Gastrocnemius medialis (tissue), 4 donors: ENCODE measurements around the gene SH2D7. TPM values are rescaled to one million over a fixed set of nuclear protein-coding genes. Genes with fewer than 3 reads are reported as not detected.

ENCODE experiments used
- ATAC-seq, 2 donors: fragments of 150-250 bp; one replicate each; pipeline ENCODE4 v1.9.1; 2016
- DNase-seq, 2 donors: peaks; one replicate each; pipeline ENCODE4 v3.0.0-alpha.2; 2019
- H3K27ac ChIP-seq, 4 donors: fragments of 200-600 bp; sonication (generic); 1 replicate in 1 of 4; 2 replicates in 3 of 4; pipeline ENCODE4 v1.5.1; 2016 to 2018; ENCODE audit warnings: mild to moderate bottlenecking in 2 of 4, moderate library complexity in 1 of 4
- H3K27me3 ChIP-seq, 3 donors: fragments of 200-600 bp; sonication (generic) in 2 of 3; 1 replicate in 1 of 3; 2 replicates in 2 of 3; pipeline versions ENCODE4 v1.5.1 to v1.6.0; 2016 to 2019; ENCODE audit warnings: mild to moderate bottlenecking in 1 of 3, moderate library complexity in 1 of 3
- H3K36me3 ChIP-seq, 2 donors: fragments of 200-600 bp; sonication (generic) in 1 of 2; one replicate each; pipeline ENCODE4 v1.5.1; 2017 to 2018
- H3K4me1 ChIP-seq, 2 donors: fragments of 200-600 bp; sonication (generic) in 1 of 2; one replicate each; pipeline ENCODE4 v1.5.1; 2016 to 2017; ENCODE audit warnings: mild to moderate bottlenecking in 2 of 2
- H3K4me3 ChIP-seq, 4 donors: fragments of 200-600 bp; sonication (generic) in 3 of 4; 1 replicate in 1 of 4; 2 replicates in 3 of 4; pipeline ENCODE4 v1.5.1; 2016 to 2019; ENCODE audit warnings: mild to moderate bottlenecking in 2 of 4
- H3K9me3 ChIP-seq, 3 donors: fragments of 200-600 bp; sonication (generic) in 2 of 3; 1 replicate in 1 of 3; 2 replicates in 2 of 3; pipeline ENCODE4 v1.5.1; 2016 to 2019
- POLR2A ChIP-seq, 2 donors: fragments of 450-650 bp; IDR thresholded peaks; one replicate each; pipeline ENCODE4 v1.6.1; 2017; ENCODE audit warnings: antibody characterized with exemption in 2 of 2, mild to moderate bottlenecking in 2 of 2, moderate library complexity in 2 of 2
- in situ Hi-C, 4 donors: fragments of 200-750 bp; cut with MboI; loops; one replicate each; pipeline versions ENCODE4 v1.15.0 to v1.8.0; 2017; ENCODE audit warnings: low sequenced_read_pairs in 4 of 4
- intact Hi-C: fragments of 100-400 bp; cut with DNase I; formaldehyde crosslinking; loops from one replicate; pipeline ENCODE4 v1.15.1; 2023; ENCODE audit warnings: low total_unique reads
- total RNA-seq, 4 donors: library from RNA; depleted of rRNA; stranded (reverse); fragments of >200 nt; gene quantifications; one replicate each; pipeline versions ENCODE4 v1.1.0 to v1.2.3, GENCODE V29; 2016
- TF ChIP-seq, protein P1 (sequence below), 5 experiments: fragments of 450-650 bp in 3 of 5; fragments of 200-600 bp in 2 of 5; sonication (generic) in 2 of 5; IDR thresholded peaks in 4 of 5; conservative IDR thresholded peaks in 1 of 5; 1 replicate in 4 of 5; 2 replicates in 1 of 5; pipeline ENCODE4 v1.5.1; 2016 to 2019; ENCODE audit warnings: antibody characterized with exemption in 5 of 5, mild to moderate bottlenecking in 3 of 5, moderate library complexity in 3 of 5

The SH2D7 gene
- total RNA-seq, 4 donors from 2014 or later, result not detected

DNA sequence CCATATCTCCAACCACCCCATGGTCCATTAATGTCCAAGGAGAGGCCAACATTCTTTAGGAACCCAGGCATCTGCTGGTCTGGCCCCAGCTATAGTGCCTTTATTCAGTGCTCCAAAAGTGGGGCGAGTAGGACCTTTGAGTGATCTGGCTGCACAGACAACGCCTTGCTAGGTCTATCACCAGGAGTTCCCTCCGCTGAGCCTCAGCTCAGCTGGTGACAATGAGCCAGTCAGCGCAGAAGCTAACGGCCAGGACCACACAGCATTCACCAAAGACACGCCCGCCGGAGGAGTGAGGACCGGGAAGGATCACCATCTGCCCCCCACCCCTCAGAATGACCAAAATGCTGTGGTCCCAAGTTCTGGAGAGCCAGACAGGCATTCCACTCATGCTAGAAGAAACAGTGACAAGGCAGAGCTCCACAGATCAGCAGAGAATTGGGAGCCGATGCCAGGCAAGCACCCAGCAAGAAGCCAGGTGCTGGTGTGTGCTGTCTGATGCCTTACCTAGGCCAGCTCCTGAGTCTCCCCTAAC, 33.9 kb upstream of the SH2D7 start:
- Histone ChIP-seq H3K4me3 (no peak overlapping the region), H3K36me3 (no peaks in the 10 kb centered on the region), H3K4me1 (peaks cover 62 to 65% of the 10 kb centered on the region in 2 donors), H3K9me3 (no peaks in the 10 kb centered on the region), H3K27me3 (no peaks in the 10 kb centered on the region), H3K27ac (peak overlapping the region in 3 of 4 donors; percentile 36 to 51 (median 37))
- DNase-seq (no peak), ATAC-seq (no peak)
- intact Hi-C loops, result no loop called here
- in situ Hi-C loops, result no loop called here
- TF ChIP-seq, protein P1, sequence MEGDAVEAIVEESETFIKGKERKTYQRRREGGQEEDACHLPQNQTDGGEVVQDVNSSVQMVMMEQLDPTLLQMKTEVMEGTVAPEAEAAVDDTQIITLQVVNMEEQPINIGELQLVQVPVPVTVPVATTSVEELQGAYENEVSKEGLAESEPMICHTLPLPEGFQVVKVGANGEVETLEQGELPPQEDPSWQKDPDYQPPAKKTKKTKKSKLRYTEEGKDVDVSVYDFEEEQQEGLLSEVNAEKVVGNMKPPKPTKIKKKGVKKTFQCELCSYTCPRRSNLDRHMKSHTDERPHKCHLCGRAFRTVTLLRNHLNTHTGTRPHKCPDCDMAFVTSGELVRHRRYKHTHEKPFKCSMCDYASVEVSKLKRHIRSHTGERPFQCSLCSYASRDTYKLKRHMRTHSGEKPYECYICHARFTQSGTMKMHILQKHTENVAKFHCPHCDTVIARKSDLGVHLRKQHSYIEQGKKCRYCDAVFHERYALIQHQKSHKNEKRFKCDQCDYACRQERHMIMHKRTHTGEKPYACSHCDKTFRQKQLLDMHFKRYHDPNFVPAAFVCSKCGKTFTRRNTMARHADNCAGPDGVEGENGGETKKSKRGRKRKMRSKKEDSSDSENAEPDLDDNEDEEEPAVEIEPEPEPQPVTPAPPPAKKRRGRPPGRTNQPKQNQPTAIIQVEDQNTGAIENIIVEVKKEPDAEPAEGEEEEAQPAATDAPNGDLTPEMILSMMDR (IDR thresholded peaks at IDR 0.05 in 4 of 5, conservative IDR thresholded peaks at IDR 0.05 in 1 of 5), result no peak
- no peak for TF ChIP-seq POLR2A (IDR thresholded peaks at IDR 0.05)

DNA sequence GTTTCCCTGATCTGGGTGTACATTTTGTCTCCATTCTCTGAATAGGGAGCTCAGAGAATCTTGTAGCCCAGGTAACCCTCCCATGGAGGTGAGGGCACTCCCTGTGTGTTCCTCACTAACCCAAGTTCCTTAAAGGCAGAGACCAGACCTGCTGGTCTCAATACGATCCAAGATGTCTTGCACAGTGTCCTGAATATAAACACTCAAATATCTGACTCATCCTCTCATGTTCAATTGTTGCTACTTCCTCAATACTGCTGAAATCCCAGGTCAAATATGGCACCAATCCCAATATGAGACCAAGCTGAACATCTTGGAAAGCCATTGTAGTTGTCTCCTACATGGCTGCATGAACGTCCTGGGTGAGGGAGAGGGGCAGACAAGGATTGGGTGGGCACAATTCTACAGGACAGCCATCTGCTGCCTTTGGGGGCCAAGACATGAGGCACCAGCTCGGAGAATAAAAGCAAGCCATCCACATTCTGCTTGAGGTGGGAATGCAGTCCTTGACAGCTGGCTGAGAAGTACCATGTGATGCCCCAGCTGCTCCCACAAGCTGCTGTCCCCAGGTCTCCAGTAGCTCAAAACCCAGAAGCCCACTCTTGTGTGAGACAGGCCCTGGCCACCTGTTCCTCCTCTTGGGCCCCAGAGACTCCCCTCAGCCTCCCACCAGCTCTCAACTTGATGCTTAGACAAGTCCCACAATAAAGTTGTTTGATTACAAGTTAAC, 33.1 kb upstream of the SH2D7 start:
- in situ Hi-C loops (no loop called here), intact Hi-C loops (no loop called here)
- TF ChIP-seq, protein P1 (IDR thresholded peaks at IDR 0.05 in 4 of 5, conservative IDR thresholded peaks at IDR 0.05 in 1 of 5), result no peak
- no peak for TF ChIP-seq POLR2A (IDR thresholded peaks at IDR 0.05)
- Histone ChIP-seq H3K4me1 (peaks cover 68 to 73% of the 10 kb centered on the region in 2 donors), H3K4me3 (no peak overlapping the region), H3K9me3 (no peaks in the 10 kb centered on the region), H3K27me3 (no peaks in the 10 kb centered on the region), H3K36me3 (no peaks in the 10 kb centered on the region), H3K27ac (peak overlapping the region in 3 of 4 donors; percentile 37 to 51 (median 46))
- no peak for ATAC-seq
- no peak for DNase-seq

DNA sequence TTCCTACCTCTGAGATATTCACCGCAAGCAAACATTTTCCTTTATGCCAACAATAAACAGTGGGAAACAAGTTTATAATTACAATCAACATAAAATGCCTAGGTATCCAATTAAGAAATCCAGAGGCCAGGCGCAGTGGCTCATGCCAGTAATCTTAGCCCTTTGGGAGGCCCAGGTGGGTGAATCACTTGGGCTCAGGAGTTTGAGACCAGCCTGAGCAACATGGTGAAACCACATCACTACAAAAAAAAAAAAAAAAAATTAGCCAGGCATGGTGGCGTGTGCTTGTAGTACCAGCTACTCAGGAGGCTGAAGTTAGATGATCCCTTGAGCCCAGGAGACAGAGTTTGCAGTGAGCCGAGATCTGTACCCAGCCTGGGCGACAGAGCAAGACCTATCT, 32.1 kb upstream of the SH2D7 start:
- Histone ChIP-seq H3K27me3 (no peaks in the 10 kb centered on the region), H3K4me1 (peaks cover 73 to 77% of the 10 kb centered on the region in 2 donors), H3K9me3 (no peaks in the 10 kb centered on the region), H3K36me3 (no peaks in the 10 kb centered on the region), H3K4me3 (no peak overlapping the region), H3K27ac (peak overlapping the region in 3 of 4 donors; percentile 37 to 46 (median 38))
- intact Hi-C loops (no loop called here), in situ Hi-C loops (loop anchor here in 1 of 4 donors (10.0 kb wide), 1 partner anchor 45 kb away; no protein-coding TSS in a partner anchor)
- DNase-seq, result no peak
- no peak for TF ChIP-seq POLR2A (IDR thresholded peaks at IDR 0.05)
- TF ChIP-seq, protein P1 (IDR thresholded peaks at IDR 0.05 in 4 of 5, conservative IDR thresholded peaks at IDR 0.05 in 1 of 5), result no peak
- ATAC-seq, result no peak

DNA sequence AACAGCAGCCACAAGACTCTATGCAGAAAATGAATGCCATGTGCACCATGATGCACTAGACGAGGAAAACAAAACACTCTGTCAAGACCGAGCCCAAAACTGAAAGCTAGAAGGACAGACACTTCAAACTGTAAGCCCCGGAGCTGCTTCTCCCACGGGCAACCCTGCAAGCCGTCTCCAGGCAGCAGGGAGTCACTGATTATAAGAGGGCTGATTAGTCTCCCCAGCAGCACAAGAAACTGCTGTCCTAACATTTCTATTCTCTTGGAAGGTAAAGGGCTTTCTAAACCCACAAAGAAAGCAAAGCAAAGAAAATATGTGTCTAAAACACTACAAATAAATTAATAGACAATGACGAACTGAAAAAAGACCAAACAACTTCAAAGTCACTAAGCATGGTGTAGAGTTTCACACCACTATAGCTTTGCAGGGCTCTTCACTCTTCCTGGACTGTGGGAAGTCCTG, 30.4 kb upstream of the SH2D7 start:
- Histone ChIP-seq H3K36me3 (no peaks in the 10 kb centered on the region), H3K4me3 (peak overlapping the region in 3 of 4 donors; percentile 14 to 36 (median 24)), H3K27ac (peak overlapping the region; percentile 71 to 83 (median 74)), H3K27me3 (no peaks in the 10 kb centered on the region), H3K4me1 (peaks cover 69 to 79% of the 10 kb centered on the region in 2 donors), H3K9me3 (no peaks in the 10 kb centered on the region)
- ATAC-seq, result no peak
- TF ChIP-seq, protein P1 (IDR thresholded peaks at IDR 0.05 in 4 of 5, conservative IDR thresholded peaks at IDR 0.05 in 1 of 5), result no peak
- TF ChIP-seq POLR2A (IDR thresholded peaks at IDR 0.05), result no peak
- intact Hi-C loops, result no loop called here
- no peak for DNase-seq
- in situ Hi-C loops, result loop anchor here in 1 of 4 donors (10.0 kb wide), 1 partner anchor 47 kb away; no protein-coding TSS in a partner anchor
